Karpas-422 (cell line): ENCODE measurements around the gene ADGRG1. TPM values are rescaled to one million over a fixed set of nuclear protein-coding genes. Genes with fewer than 3 reads are reported as not detected.

Experiments
- DNase-seq: peaks from one replicate; pipeline ENCODE4 v3.0.0-alpha.2; 2015
- H2AFZ ChIP-seq: fragments of 200-600 bp; sonication (generic); 2 replicates; pipeline ENCODE4 v1.6.1; 2014; ENCODE audit warnings: antibody characterized with exemption, low read length, mixed read lengths
- H3K27ac ChIP-seq: fragments of 200-600 bp; sonication (generic); 2 replicates; pipeline ENCODE4 v1.5.1; 2014; ENCODE audit warnings: mild to moderate bottlenecking, low read length, moderate library complexity
- H3K27me3 ChIP-seq: fragments of 200-600 bp; sonication (generic); 2 replicates; pipeline ENCODE4 v1.6.1; 2014; ENCODE audit warnings: low read length, mixed read lengths
- H3K36me3 ChIP-seq: fragments of 200-600 bp; sonication (generic); 2 replicates; pipeline ENCODE4 v1.6.1; 2014; ENCODE audit warnings: low read length, mixed read lengths; ENCODE audit not compliant: insufficient read depth
- H3K4me1 ChIP-seq: fragments of 200-600 bp; sonication (generic); 2 replicates; pipeline ENCODE4 v1.6.1; 2014; ENCODE audit warnings: mild to moderate bottlenecking, low read length, mixed read lengths
- H3K4me2 ChIP-seq: fragments of 200-600 bp; sonication (generic); 2 replicates; pipeline ENCODE4 v1.6.1; 2014; ENCODE audit warnings: low read length, low read depth, mild to moderate bottlenecking; ENCODE audit not compliant: poor library complexity, severe bottlenecking
- H3K4me3 ChIP-seq: fragments of 200-600 bp; sonication (generic); 2 replicates; pipeline ENCODE4 v1.5.1; 2014; ENCODE audit warnings: mild to moderate bottlenecking, antibody characterized with exemption, low read length, mixed read lengths
- H3K79me2 ChIP-seq: fragments of 200-600 bp; sonication (generic); 2 replicates; pipeline ENCODE4 v1.6.1; 2014; ENCODE audit warnings: mild to moderate bottlenecking, low read length, mixed read lengths
- H3K9ac ChIP-seq: fragments of 200-600 bp; sonication (generic); 2 replicates; pipeline ENCODE4 v1.6.0; 2014; ENCODE audit warnings: low read length
- H3K9me2 ChIP-seq: fragments of 200-600 bp; sonication (generic), shearing (Covaris generic); replicated peaks from 2 replicates; pipeline ENCODE4 v1.6.0; 2014; ENCODE audit warnings: mild to moderate bottlenecking, low read length, moderate library complexity; ENCODE audit not compliant: insufficient read depth
- H3K9me3 ChIP-seq: fragments of 300-700, 200-600 bp; sonication (generic); 2 replicates; pipeline ENCODE4 v1.6.1; 2014; ENCODE audit warnings: low read length, mixed read lengths
- H4K20me1 ChIP-seq: fragments of 200-600 bp; sonication (generic); 2 replicates; pipeline ENCODE4 v1.6.1; 2014; ENCODE audit warnings: mild to moderate bottlenecking, antibody characterized with exemption, low read length, low read depth; ENCODE audit not compliant: insufficient read depth
- total RNA-seq: library from RNA; depleted of rRNA; stranded (reverse); fragments of >200 nt; shearing (Covaris generic); gene quantifications from 2 replicates; pipeline ENCODE4 v1.2.3, GENCODE V29; 2014; ENCODE audit warnings: low replicate concordance

ADGRG1 gene
- total RNA-seq, 1 experiment from 2014 or later = not detected

GRCh38 chr16:57639172-57639887, 10.9 kb downstream of the ADGRG1 start:
- no peaks in the 10 kb centered on the region for H3K9me2 ChIP-seq
- H4K20me1 ChIP-seq = no peaks in the 10 kb centered on the region
- no peak overlapping the region for H3K4me2 ChIP-seq
- H3K27ac ChIP-seq = no peak overlapping the region
- H3K79me2 ChIP-seq = no peaks in the 10 kb centered on the region
- no peaks in the 10 kb centered on the region for H3K27me3 ChIP-seq
- H3K4me1 ChIP-seq = no peaks in the 10 kb centered on the region
- no peak overlapping the region for H2AFZ ChIP-seq
- no peak overlapping the region for H3K4me3 ChIP-seq
- peak; percentile 52 for DNase-seq
- H3K36me3 ChIP-seq = no peaks in the 10 kb centered on the region
- H3K9me3 ChIP-seq = no peaks in the 10 kb centered on the region
- no peak overlapping the region for H3K9ac ChIP-seq

DNA sequence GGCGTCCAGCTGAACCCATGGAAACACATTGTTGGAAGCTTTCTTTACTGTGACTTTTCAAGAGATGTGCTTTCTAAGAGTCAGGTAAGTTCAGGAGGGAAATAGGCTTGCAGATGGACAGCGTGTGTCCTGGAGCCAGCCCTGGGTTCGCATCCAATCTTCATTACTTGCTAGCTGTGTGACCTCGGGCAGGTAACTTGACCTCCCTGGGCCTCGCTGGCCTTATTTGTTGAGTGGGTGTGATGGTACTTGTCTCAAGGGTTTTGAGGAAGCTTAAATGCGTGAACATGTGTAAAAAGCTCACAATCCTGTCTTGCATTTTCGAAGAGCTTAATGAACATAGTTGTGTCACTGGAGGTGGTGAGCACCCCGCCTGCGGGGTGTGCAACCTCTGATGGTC, 11.8 kb downstream of the ADGRG1 start:
- no peaks in the 10 kb centered on the region for H3K9me3 ChIP-seq
- H3K9ac ChIP-seq = no peak overlapping the region
- no peak overlapping the region for H3K27ac ChIP-seq
- no peaks in the 10 kb centered on the region for H3K4me1 ChIP-seq
- H3K27me3 ChIP-seq = no peaks in the 10 kb centered on the region
- DNase-seq = no peak
- H3K4me2 ChIP-seq = no peak overlapping the region
- H4K20me1 ChIP-seq = no peaks in the 10 kb centered on the region
- H3K9me2 ChIP-seq = no peaks in the 10 kb centered on the region
- no peaks in the 10 kb centered on the region for H3K79me2 ChIP-seq
- H3K4me3 ChIP-seq = no peak overlapping the region
- H2AFZ ChIP-seq = no peak overlapping the region
- no peaks in the 10 kb centered on the region for H3K36me3 ChIP-seq

DNA sequence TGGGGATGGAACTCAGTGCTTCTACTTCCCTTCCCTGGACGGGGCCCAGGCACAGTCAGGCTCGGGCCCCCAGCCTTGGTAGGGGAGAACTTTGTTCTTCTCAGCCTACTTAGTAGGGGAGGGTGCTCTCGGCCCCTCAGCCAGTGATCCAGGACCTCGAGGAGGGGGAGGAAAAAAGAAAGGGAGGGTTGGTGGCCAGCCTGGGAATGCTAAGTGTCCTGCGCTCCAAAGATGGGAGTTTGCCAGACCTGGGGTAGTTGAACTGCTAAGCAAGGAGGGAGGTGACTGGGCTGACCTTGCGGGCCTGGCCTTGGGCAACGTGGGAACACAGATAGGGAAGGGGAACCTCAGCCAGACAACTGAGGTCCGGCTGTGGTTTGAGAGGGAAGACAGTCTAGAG, 12.2 kb downstream of the ADGRG1 start:
- H3K79me2 ChIP-seq = no peaks in the 10 kb centered on the region
- no peaks in the 10 kb centered on the region for H3K4me1 ChIP-seq
- H3K4me3 ChIP-seq = no peak overlapping the region
- H3K9me2 ChIP-seq = no peaks in the 10 kb centered on the region
- no peaks in the 10 kb centered on the region for H3K9me3 ChIP-seq
- H2AFZ ChIP-seq = no peak overlapping the region
- H3K4me2 ChIP-seq = no peak overlapping the region
- no peaks in the 10 kb centered on the region for H3K27me3 ChIP-seq
- no peak overlapping the region for H3K27ac ChIP-seq
- H4K20me1 ChIP-seq = no peaks in the 10 kb centered on the region
- DNase-seq = no peak
- H3K9ac ChIP-seq = no peak overlapping the region
- H3K36me3 ChIP-seq = no peaks in the 10 kb centered on the region

- H3K36me3 ChIP-seq = no peaks in the 10 kb centered on the region
- no peaks in the 10 kb centered on the region for H4K20me1 ChIP-seq
- H3K9ac ChIP-seq = no peak overlapping the region
- no peak overlapping the region for H2AFZ ChIP-seq
- H3K27me3 ChIP-seq = no peaks in the 10 kb centered on the region
- H3K9me2 ChIP-seq = no peaks in the 10 kb centered on the region
- H3K79me2 ChIP-seq = no peaks in the 10 kb centered on the region
- no peak overlapping the region for H3K4me2 ChIP-seq
- H3K27ac ChIP-seq = no peak overlapping the region
- no peaks in the 10 kb centered on the region for H3K9me3 ChIP-seq
- H3K4me3 ChIP-seq = no peak overlapping the region
- DNase-seq = no peak
- no peaks in the 10 kb centered on the region for H3K4me1 ChIP-seq
Measured at GRCh38 chr16:57642160-57643135, 14.0 kb downstream of the ADGRG1 start.

- Histone ChIP-seq H3K4me1 (no peaks in the 10 kb centered on the region), H3K4me2 (no peak overlapping the region)
Measured at GRCh38 chr16:57643147-57643874, 14.9 kb downstream of the ADGRG1 start.

GRCh38 chr16:57643910-57644309, 15.5 kb downstream of the ADGRG1 start:
- no peaks in the 10 kb centered on the region for H3K27me3 ChIP-seq
- no peak overlapping the region for H2AFZ ChIP-seq
- H3K4me1 ChIP-seq = no peaks in the 10 kb centered on the region
- no peaks in the 10 kb centered on the region for H3K9me3 ChIP-seq
- no peak overlapping the region for H3K9ac ChIP-seq
- no peak overlapping the region for H3K4me2 ChIP-seq
- H3K27ac ChIP-seq = no peak overlapping the region
- no peaks in the 10 kb centered on the region for H3K9me2 ChIP-seq
- H3K79me2 ChIP-seq = no peaks in the 10 kb centered on the region
- H4K20me1 ChIP-seq = no peaks in the 10 kb centered on the region
- no peaks in the 10 kb centered on the region for H3K36me3 ChIP-seq
- DNase-seq = no peak
- no peak overlapping the region for H3K4me3 ChIP-seq

More at GRCh38 chr16:57643147-57643874, 14.9 kb downstream of the ADGRG1 start:
- H3K79me2 ChIP-seq = no peaks in the 10 kb centered on the region
- no peaks in the 10 kb centered on the region for H3K9me3 ChIP-seq
- H3K36me3 ChIP-seq = no peaks in the 10 kb centered on the region
- H3K27ac ChIP-seq = no peak overlapping the region
- no peak overlapping the region for H3K9ac ChIP-seq
- no peak overlapping the region for H3K4me3 ChIP-seq
- no peaks in the 10 kb centered on the region for H3K9me2 ChIP-seq
- no peaks in the 10 kb centered on the region for H4K20me1 ChIP-seq
- no peak for DNase-seq
- H2AFZ ChIP-seq = no peak overlapping the region
- no peaks in the 10 kb centered on the region for H3K27me3 ChIP-seq

- Histone ChIP-seq H3K9ac (no peak overlapping the region), H3K36me3 (no peaks in the 10 kb centered on the region), H3K27me3 (no peaks in the 10 kb centered on the region), H2AFZ (no peak overlapping the region), H4K20me1 (no peaks in the 10 kb centered on the region), H3K4me1 (no peaks in the 10 kb centered on the region), H3K79me2 (no peaks in the 10 kb centered on the region), H3K4me2 (no peak overlapping the region), H3K4me3 (no peak overlapping the region), H3K9me2 (no peaks in the 10 kb centered on the region), H3K9me3 (no peaks in the 10 kb centered on the region), H3K27ac (no peak overlapping the region)
- DNase-seq = no peak
Measured at GRCh38 chr16:57644383-57645014, 16.1 kb downstream of the ADGRG1 start.
